Measurements from ENCODE around the gene LRIT1.
"Not testable (repeated sequence)": the region's sequence is repeated elsewhere in the genome, so short reads cannot be mapped to it uniquely, and the experiment has no call there.

LRIT1 gene, protein sequence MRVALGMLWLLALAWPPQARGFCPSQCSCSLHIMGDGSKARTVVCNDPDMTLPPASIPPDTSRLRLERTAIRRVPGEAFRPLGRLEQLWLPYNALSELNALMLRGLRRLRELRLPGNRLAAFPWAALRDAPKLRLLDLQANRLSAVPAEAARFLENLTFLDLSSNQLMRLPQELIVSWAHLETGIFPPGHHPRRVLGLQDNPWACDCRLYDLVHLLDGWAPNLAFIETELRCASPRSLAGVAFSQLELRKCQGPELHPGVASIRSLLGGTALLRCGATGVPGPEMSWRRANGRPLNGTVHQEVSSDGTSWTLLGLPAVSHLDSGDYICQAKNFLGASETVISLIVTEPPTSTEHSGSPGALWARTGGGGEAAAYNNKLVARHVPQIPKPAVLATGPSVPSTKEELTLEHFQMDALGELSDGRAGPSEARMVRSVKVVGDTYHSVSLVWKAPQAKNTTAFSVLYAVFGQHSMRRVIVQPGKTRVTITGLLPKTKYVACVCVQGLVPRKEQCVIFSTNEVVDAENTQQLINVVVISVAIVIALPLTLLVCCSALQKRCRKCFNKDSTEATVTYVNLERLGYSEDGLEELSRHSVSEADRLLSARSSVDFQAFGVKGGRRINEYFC

DNA sequence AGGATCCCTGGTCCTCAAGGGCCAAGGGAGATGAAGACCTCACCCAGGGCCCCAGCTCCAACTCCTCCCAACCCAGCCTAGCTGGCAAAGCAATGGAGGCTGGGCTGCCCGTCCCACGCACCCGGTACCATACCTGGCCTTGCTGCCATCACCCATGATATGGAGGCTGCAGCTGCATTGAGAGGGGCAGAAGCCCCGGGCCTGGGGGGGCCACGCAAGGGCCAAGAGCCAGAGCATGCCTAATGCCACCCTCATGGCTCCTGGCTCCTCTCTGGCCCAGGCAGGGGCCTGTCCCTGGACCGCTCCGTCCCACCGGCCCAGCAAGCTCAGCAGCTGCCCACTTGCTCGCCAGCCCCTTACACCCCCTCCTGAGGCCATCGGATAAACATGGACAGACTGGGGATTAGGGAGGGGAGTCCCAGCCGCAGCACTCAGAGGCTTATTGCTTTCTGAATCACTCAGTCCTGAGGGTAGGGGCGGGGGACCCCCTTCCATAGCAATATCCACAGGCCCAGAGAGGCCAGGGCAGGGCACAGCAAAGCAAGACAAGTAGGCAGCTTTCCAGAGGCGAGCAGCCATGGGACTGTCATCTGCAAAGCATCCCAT is at the start of gene LRIT1:
LRIT1 (minus strand) TSS at position 362 of the 606 bp plus-strand sequence; CDS start at position 255, 107 bp downstream.
- no peak for DNase-seq (ENCODE audit: low read depth in 2 of 2)

DNA sequence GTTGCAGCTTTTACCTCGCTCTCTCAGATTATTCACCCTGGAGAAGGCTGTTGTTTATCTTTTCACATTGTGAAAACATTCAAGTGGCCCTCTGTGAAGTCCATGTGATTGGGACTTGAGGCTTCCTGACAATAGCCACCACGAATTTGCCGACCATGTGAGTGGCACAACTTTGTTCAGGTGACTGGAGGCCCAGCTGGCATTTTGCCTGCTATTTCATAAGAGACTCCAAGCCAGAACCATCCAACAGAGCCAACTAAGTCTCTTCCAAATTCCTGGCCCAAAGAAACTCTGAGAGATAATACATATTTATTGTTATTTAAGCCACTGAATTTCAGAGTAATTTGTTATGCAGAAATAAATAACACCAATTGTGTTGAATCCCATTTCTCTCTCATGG is 48.9 kb upstream of the LRIT1 start:
- no peak for DNase-seq (ENCODE audit: low read depth in 2 of 2)

DNA sequence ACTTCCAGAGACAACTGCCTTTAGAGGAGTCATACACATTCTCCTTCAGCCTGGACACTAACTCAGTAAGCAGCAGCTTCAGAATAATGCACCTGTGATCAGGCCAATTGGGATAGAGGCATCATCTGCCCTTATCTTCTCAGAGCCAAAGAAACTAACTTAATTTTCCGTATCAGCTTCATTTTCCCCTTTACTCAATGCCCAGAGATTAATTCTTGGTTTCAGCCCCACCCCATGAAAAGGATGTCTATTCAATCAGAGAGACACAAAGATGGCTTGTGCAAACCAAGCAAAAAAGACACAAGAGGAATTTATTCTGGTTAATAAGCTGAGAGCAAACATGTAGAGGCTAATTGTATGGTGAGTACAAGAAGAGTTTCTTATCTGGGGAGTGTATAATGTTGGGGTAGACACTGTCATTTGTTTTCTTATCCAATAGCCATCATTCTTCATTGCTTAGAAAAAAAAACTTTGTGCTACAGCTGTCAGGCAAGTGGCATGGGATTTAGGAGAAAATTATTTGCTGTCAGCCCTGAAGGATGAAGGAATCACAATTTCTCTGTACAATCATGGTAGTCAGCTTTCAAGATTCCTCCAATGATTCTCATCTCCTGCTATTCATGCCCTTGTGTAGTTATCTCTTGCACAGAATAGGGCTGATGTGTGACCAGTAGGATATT is 48.3 kb upstream of the LRIT1 start:
- no peak for DNase-seq (ENCODE audit: low read depth in 2 of 2)

DNA sequence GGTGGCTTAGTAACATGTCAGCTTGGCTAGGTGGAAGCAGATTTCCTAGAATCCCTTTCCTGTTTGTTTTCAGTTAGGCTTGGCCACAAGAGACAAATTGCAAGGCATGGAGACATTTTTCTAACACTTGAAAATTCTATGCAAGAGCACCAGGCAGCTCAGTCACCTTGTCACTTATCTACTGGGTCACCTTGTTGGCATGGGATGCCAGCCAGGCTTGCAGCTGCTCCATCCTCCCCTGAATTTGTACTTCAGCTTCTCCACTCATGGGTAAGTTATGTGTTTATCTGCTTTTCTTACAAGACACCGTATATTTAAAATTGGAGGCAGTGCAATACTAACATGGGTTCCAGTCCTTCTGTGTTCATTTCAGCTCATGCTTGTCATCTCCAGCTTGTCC is 46.8 kb upstream of the LRIT1 start:
- DNase-seq (ENCODE audit: low read depth in 2 of 2): no peak

DNA sequence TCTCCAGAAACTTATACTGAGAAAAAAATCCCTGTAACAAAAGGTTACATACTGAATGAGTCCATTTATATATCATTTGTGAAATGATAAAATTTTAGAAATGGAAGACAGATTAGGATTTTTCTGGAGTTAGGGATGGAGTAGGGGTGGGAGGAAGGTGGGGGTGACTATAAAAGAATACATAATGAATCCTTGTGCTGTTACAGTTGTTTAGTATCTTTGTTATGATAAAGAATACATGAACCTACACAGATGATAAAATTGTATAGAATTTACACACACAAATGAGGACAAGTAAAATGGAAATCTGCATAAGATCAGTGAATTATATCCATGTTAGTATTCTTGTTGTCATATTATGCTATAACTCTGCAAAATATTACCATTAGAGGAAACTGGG is 45.3 kb upstream of the LRIT1 start:
- no peak for DNase-seq (ENCODE audit: low read depth in 2 of 2)

DNA sequence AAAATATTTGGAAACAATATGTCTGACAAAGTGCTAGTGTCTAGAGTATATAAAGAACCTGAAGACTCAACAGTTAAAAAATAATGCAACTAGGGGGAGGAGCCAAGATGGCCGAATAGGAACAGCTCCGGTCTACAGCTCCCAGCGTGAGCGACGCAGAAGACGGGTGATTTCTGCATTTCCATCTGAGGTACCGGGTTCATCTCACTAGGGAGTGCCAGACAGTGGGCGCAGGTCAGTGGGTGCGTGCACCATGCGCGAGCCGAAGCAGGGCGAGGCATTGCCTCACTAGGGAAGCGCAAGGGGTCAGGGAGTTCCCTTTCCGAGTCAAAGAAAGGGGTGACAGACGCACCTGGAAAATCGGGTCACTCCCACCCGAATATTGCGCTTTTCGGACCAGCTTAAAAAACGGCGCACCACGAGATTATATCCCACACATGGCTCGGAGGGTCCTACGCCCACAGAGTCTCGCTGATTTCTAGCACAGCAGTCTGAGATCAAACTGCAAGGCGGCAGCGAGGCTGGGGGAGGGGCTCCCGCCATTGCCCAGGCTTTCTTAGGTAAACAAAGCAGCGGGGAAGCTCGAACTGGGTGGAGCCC is 38.6 kb upstream of the LRIT1 start:
- DNase-seq (ENCODE audit: low read depth in 2 of 2): not testable (repeated sequence)

DNA sequence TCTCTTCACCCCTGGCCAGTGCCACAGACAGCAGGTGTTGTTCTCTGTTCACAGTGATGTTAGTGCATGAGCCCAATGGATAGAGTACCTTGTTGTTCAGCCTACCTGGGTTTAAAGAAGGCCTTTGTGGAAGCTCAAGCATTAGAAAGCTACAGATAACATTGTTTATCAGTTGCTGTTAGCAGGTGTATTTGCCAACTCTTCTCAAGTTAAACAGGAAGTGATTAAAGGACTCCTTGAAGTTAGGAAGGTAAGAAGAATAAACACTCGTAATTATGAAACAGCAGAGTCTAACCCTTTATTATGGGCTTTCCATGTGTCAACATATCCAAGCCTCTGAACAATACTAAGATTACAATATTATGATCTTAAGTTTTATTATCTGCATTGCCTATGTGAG is 29.4 kb upstream of the LRIT1 start:
- DNase-seq (ENCODE audit: low read depth in 2 of 2): no peak

DNA sequence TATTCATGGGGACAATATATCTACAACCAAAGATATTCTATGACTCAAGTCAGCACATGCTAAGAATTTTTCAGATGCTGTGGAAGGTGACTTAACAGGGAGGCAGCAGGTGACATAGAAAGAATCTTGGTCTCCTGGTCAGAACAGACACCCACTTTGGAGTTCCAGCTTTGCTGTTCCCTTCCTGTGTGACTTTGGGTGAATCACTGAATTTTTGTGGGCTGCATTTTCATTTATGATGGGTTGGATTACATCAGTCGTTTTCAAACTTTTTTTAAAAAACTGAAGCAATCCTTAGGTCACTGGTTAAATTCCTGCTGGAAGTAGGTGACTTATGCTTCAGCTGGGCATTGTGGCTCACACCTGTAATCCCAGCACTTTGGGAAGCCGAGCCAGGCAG is 28.4 kb upstream of the LRIT1 start:
- no peak for DNase-seq (ENCODE audit: low read depth in 2 of 2)

DNA sequence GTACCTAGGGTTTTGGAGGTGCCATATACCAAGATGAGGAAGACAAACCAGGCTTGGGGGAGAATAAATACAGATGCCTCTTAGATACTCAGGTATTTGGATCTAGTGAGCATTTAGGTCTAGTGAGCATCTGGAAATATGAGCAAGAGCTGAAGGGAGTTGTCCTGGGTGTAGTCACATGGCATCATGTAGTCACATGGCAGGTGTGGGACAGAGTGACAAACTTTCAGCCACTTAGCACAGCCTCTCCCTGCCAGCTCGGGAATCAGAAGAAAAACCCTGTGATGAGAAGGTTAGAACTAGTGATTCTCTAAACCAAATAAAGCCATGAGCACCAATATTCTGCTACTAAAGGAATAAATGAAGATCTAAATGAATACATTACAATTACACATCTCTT is 27.8 kb upstream of the LRIT1 start:
- no peak for DNase-seq (ENCODE audit: low read depth in 2 of 2)

DNA sequence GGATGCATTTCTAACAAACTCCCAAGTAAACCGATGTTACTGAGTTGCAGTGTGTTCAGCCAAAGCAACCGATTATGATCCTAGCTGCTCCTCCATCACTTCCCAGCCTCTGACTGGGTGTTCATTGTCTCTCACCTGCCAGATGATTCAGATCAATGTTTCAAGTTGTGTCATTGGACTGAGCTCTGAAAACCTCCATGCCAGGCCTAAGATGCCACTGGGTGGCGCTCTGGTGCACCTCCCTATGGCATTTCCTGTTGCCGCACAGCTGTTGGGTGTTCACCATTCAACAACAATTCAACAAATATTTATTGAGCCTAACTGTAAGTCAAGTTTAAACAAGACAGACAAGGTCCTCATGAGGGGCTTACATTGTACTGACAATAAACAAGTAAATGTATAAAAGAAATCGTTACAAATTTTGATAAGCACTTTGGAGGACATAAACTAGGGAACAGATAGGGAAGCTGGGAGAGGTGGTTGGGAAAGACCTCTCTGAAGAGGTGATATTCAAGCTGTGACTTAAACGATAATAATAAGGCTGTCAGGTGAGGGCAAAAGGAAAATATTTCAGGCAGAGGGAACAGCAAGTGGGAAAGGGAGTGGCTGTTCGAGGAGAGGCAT is 26.3 kb upstream of the LRIT1 start:
- peak; percentile 78 to 81 for DNase-seq (ENCODE audit: low read depth in 2 of 2)

DNA sequence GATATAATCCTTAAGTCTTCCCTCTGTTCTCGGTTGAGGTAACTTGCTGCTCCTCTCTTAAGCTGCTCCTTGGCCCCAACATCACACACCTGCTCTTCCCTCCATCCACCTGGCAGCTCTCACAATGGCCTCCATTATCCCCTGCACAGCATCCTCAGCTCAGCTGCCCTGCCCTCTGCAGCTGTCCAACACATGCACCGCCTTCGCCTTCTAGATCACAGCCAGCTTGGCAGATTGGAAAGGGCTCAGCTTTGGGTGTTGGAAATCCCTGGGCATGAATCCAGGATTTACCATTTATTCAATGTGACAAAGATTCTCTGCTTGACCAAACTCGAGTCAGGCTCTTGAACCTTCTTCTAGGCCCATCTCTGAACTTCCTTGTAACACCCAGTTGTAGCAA is 24.1 kb upstream of the LRIT1 start:
- no peak for DNase-seq (ENCODE audit: low read depth in 2 of 2)

DNA sequence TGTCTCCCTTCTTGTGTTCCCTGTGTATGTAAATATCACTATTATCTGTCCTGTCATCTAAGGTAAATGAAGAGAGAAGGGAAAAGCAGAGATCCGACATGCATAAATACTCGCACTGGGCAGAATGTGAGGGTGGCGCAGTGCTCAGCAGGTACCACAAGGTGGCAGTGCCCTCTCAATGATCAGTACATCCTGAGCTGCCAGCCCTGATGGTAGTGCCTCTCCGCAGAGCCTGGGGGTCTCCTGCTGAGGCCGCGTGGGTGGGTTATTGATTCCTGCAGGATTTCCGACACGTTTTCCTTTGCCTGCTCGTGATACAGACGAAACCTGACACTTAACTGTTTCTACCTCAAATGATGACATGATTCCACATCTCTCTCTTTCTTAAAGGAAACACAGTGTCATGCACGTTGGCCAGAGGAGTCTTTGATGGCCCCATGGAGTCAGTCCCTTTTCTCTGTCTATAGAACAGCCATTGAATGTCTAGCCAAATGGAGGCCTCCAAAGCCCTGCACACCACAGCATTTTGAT is 23.3 kb upstream of the LRIT1 start:
- peak; percentile 51 to 63 for DNase-seq (ENCODE audit: low read depth in 2 of 2)

DNA sequence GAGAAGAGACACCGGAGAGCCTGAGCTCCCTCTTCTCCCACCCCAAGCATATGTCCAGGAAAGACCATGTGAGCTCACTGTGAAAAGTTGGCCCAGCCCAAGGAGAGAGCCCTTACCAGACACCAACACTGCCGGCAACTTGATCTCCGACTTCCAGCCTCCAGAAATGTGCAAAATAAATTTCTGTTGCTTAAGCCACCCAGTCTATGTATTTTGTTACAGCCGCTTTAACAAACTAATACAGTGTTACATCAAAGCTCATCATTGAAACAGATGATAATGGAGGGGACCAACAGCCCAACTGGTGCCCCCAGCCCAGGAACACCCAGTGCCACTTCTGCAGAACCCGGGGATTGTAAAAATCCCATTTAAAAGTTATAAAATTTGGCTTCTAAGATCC is 22.4 kb upstream of the LRIT1 start:
- DNase-seq (ENCODE audit: low read depth in 2 of 2): no peak

DNA sequence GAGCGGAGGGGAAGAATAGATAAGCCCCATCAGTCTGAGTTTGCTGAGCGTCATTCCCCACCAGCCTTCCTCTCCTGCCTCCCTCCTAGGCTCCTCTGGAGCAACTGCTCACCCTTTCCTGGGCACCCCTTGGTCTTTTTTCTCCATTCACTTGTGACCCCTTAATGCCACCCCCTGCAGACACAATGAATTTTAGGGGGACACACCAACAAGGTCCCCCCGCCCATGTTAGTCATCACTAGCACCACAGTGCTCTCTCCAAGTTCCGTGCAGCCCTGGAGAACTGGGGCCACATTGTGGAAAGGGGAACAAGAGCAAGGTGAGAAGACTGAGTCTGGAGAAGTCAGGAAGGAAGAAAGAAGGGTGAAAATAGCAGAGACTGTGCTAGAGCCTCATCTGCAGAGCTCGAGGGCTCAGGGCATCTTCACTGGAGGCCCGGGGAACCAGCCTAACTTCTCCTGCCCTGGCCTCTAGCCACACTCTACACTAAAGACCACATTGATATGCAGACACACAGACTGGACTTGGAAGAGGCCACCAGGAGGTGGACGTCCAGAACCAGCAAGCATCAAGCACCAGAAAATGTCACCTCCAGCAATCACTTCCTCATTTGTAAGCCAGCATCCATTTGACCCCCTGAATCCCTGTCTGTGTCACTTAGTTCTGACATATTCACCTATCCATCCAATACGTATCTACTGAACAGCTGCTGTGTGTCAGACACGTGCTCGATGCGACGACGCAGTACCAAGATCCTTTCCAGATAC is 21.0 kb upstream of the LRIT1 start:
- no peak for DNase-seq (ENCODE audit: low read depth in 2 of 2)

DNA sequence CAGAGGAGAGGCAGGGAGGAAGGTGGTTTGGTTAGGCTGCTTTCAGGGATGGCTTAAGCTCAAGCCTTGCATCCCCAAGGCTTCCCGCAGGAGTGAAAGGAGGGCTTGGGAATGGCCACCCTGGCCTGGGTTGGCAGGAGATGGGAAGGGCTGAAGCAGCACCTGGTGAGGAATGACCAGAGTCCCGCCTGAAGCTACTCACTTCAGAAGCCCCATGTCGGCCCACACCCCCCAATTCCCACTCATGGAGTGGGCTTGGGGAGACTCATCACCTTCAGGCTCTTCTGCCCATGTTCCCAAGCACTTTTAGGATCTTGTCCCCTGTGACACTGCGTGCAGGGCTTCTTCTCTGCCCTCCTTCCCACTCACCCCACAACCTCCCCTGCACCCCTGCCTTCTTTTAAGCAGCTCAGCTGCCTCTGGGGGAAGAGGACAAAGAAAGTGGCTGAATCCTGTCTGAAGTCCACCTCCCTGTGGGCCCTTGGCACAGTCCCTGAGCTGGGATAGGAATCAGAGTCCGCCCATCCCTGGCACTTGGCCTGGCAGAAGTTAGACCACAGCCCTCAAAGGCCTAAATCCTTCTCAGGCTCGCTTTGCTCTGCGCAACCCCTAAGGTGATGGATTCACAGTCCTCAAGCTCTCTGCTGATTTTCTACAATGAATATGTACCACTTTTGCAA is 20.0 kb upstream of the LRIT1 start:
- DNase-seq (ENCODE audit: low read depth in 2 of 2): no peak

DNA sequence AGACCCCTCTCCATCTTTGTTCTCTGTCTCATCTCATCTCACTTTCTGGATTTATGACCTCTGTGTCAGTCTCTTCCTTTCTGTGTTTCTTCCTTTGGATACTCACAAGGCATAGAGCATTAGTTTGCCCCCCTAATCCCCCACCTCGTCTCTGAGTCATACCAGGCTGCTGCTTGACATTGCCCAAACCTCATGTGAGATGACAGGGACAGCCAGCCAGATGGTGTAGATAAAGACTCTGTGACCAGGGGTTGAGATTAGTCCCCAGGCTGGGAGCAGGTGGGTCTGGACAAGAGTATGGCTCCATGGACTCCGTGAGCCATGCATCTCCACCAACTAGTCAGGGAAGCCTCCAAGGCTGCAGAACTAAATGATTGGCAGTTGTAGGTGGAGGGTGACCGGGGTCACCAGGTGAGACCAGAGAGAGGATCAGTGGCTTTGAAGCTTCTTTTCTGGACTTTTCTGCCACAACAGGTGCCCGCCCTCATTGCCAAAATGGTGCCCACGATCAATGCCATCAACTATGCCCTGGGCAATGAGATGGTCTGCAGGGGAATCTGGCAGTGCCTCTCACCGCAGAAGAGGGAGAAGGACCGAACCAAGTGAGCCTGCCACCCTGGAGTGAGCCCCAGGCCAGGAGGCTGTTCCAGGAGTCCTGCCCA is 16.8 kb upstream of the LRIT1 start:
- DNase-seq (ENCODE audit: low read depth in 2 of 2): no peak

DNA sequence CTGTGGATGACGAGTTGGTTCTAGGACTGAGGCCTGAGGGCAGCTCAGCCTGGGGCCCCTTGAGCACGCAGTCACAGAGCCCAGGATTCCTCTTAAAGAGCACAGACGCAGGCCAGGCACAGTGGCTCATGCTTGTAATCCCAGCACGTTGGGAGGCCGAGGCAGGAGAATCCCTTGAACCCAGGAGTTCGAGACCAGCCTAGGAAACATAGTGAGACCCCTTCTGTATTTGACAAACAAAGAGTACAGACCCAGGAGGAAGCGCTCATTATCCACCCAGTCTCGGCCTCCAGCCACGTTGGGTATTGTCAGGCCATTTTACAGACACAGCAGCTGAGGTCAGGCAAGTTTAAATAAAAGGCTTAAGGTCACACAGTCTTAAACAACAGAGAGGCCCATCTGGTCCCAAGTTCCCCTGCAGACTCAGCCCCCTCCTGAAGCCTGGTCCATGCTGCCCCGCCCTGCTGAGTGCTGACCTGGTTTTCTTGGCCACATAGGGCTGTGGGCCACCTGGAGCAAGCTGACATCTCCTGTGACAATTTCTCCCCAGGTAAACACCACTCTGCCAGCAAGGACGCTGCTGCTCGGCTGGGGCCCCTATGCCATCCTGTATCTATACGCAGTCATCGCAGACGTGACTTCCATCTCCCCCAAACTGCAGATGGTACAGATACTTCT is 16.1 kb upstream of the LRIT1 start:
- DNase-seq (ENCODE audit: low read depth in 2 of 2): no peak

DNA sequence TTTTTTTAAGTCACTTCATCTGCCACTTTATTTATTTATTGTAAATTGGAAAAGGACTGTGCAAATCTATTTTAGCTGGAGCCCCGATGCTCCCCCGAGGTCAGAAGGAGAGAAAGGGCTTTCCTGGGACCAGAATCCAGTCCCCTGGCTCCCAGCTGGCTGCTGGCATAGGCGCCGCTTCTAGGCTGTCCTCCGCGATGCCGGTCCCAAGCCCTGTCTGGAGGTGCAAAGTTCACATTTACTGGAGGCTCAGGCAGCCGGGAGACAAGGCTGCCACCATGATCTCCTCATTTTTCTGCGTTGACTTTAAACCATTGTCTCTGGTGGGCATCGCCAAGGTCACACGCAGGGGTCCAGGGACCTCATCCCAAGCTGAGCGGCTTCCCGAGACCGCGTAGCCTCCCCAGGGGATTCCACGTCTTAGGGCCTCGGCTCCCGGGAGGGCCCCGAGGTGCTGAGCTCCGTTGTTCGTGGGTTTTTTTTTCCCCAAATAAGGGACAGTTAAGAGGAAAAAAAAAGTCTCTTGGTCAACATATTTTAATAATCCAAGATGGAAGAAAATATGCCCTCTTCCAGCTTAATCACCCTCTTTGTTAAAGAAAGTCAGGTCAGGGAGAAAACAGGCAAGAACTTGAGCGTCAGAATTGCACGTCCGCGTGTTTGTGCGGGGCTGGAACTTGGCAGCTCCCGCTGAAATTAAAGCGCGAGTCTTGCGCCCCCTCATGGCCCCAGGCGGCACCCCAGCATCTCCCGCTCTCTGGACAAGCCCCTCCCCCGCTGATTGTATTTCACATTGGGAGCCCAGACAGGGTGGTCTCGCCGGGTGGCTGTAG is 15.4 kb upstream of the LRIT1 start:
- DNase-seq (ENCODE audit: low read depth in 2 of 2): peak; percentile 44 to 57

Measured in stimulated activated CD4-positive, alpha-beta T cell treated with anti-CD3 and anti-CD28 coated beads, Interleukin-4, amount 100 ng/mL, for 48 hours (primary cell).